Sigmoid colon (tissue), 7 donors: Measurements from ENCODE around the gene MAGI2. TPM values are rescaled to one million over a fixed set of nuclear protein-coding genes. Genes with fewer than 3 reads are reported as not detected.

Source experiments
- DNase-seq: peaks from one replicate; pipeline ENCODE4 v3.0.0-alpha.2; 2019
- H3K27ac ChIP-seq, 4 donors: fragments of 200-600 bp; sonication (generic); one replicate each; pipeline ENCODE4 v1.5.1; 2016 to 2019; ENCODE audit warnings: mild to moderate bottlenecking in 1 of 4
- H3K27me3 ChIP-seq, 3 donors: fragments of 200-600 bp; sonication (generic); one replicate each; pipeline ENCODE4 v1.5.1; 2019; ENCODE audit warnings: mild to moderate bottlenecking in 1 of 3
- H3K36me3 ChIP-seq, 4 donors: fragments of 200-600 bp; sonication (generic); one replicate each; pipeline ENCODE4 v1.5.1; 2016 to 2019
- H3K4me1 ChIP-seq, 4 donors: fragments of 200-600 bp; sonication (generic); one replicate each; pipeline ENCODE4 v1.5.1; 2017 to 2019
- H3K4me3 ChIP-seq, 4 donors: fragments of 200-600 bp; sonication (generic); one replicate each; pipeline ENCODE4 v1.5.1; 2017 to 2019; ENCODE audit warnings: mild to moderate bottlenecking in 2 of 4, moderate library complexity in 1 of 4
- H3K9me3 ChIP-seq, 4 donors: fragments of 200-600 bp in 3 of 4; sonication (generic) in 3 of 4; one replicate each; pipeline versions ENCODE4 v1.5.1 to v1.6.1; 2013 to 2019
- EP300 ChIP-seq, 4 donors: sonication (generic); formaldehyde crosslinking; IDR thresholded peaks; one replicate each; pipeline ENCODE4 v1.6.1; 2017; ENCODE audit warnings: antibody characterized with exemption in 4 of 4
- POLR2A ChIP-seq, 2 donors: fragments of 450-650 bp; IDR thresholded peaks; one replicate each; pipeline ENCODE4 v1.6.1; 2016; ENCODE audit warnings: antibody characterized with exemption in 2 of 2, mild to moderate bottlenecking in 2 of 2, moderate library complexity in 2 of 2
- POLR2AphosphoS5 ChIP-seq, 4 donors: sonication (generic); formaldehyde crosslinking; IDR thresholded peaks; one replicate each; pipeline ENCODE4 v1.6.1; 2017; ENCODE audit warnings: antibody characterized with exemption in 4 of 4
- WGBS, 2 donors: extraction: QIAGEN DNeasy Blood & Tissue Kit; methylation state at CpG; one replicate each; pipeline ENCODE4 v1.1.7; 2013; 5-methylcytosine and 5-hydroxymethylcytosine counted together
- intact Hi-C: fragments of 100-400 bp; cut with DNase I; formaldehyde crosslinking; loops from one replicate; pipeline ENCODE4 v1.15.1; 2023
- polyA plus RNA-seq, 3 donors: library from polyadenylated mRNA; stranded (reverse); fragments of 200-250 nt; gene quantifications; one replicate each; pipeline ENCODE4 v1.2.3, GENCODE V29; 2013
- total RNA-seq, 4 donors: library from RNA; depleted of rRNA; stranded (reverse); fragments of >200 nt; gene quantifications; one replicate each; pipeline ENCODE4 v1.1.0, GENCODE V29; 2016
- TF ChIP-seq, protein P1 (sequence below), 4 experiments: fragments of 450-650 bp in 3 of 4; fragments of 200-600 bp in 1 of 4; IDR thresholded peaks; one replicate each; pipeline ENCODE4 v1.5.1; 2016 to 2019; ENCODE audit warnings: antibody characterized with exemption in 4 of 4, mild to moderate bottlenecking in 3 of 4, moderate library complexity in 2 of 4
- donor health status: healthy with polysubstance abuse.
- donor health status: Bipolar disorder and iron deficiency.
- donor health status: healthy.

MAGI2 gene
- total and polyA plus RNA-seq, 7 donors: 0.69 to 26.9 (median 14.7) TPM

DNA sequence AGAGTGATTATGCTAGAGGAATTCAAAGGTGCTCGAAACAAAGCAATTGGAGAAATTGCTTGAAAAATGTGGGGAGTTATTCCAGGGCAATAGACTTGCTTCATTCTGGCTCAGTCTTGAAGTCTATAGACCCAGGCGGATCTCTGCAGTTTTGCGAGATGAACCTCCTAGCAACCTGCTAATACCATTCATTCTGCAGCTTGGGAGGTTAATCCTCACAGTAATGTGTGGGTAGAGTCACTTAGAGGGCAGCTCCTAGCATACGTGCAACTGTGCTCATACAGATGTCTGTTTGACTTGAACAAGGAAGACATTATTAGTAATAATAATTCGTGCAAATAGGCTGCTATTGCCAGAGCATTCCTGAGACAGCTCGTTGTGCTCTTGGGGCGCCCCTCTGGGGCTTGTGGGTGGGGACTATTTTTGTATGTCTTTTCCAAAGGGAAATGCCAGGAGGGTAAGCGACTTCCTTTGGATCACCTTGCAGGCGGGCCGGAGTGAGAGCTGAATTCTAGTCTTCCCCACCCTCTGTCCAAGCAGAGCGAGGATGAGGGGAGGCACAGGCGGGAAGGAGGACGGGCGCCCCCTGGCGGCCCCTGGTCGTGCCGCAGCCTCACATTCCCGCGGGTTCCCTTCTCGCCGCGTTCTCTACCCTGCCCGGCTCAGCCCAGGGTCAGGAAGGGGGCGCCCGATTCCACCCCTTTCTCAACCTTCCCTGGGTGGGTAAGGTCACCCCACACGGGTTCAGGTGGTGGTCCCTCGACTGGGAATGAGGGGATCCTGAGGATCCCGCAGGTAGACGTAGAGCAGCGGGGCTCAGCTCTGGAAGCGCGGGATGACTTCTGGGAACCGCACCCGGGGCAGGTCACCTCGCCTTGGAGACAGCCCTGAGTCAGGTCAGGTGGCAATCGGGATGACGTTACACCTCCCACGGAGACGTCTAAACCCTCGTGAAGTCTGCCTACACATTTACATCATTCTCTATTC lies 1413.4 kb downstream of the MAGI2 start:
- TF ChIP-seq EP300 (IDR thresholded peaks at IDR 0.05): no peak
- TF ChIP-seq POLR2A (IDR thresholded peaks at IDR 0.05): no peak
- TF ChIP-seq, protein P1, sequence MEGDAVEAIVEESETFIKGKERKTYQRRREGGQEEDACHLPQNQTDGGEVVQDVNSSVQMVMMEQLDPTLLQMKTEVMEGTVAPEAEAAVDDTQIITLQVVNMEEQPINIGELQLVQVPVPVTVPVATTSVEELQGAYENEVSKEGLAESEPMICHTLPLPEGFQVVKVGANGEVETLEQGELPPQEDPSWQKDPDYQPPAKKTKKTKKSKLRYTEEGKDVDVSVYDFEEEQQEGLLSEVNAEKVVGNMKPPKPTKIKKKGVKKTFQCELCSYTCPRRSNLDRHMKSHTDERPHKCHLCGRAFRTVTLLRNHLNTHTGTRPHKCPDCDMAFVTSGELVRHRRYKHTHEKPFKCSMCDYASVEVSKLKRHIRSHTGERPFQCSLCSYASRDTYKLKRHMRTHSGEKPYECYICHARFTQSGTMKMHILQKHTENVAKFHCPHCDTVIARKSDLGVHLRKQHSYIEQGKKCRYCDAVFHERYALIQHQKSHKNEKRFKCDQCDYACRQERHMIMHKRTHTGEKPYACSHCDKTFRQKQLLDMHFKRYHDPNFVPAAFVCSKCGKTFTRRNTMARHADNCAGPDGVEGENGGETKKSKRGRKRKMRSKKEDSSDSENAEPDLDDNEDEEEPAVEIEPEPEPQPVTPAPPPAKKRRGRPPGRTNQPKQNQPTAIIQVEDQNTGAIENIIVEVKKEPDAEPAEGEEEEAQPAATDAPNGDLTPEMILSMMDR (IDR thresholded peaks at IDR 0.05): peak; percentile 13 to 55 (median 22)
- no peak for TF ChIP-seq POLR2AphosphoS5 (IDR thresholded peaks at IDR 0.05)
- intact Hi-C loops: no loop called here
- Histone ChIP-seq H3K4me1 (no peaks in the 10 kb centered on the region), H3K27ac (no peak overlapping the region), H3K27me3 (no peaks in the 10 kb centered on the region), H3K4me3 (no peak overlapping the region), H3K36me3 (no peaks in the 10 kb centered on the region), H3K9me3 (no peaks in the 10 kb centered on the region)
- DNase-seq: peak; percentile 68
- WGBS, 2 donors: 39 to 59% methylated on average over 40 of the region's 40 CpGs

DNA sequence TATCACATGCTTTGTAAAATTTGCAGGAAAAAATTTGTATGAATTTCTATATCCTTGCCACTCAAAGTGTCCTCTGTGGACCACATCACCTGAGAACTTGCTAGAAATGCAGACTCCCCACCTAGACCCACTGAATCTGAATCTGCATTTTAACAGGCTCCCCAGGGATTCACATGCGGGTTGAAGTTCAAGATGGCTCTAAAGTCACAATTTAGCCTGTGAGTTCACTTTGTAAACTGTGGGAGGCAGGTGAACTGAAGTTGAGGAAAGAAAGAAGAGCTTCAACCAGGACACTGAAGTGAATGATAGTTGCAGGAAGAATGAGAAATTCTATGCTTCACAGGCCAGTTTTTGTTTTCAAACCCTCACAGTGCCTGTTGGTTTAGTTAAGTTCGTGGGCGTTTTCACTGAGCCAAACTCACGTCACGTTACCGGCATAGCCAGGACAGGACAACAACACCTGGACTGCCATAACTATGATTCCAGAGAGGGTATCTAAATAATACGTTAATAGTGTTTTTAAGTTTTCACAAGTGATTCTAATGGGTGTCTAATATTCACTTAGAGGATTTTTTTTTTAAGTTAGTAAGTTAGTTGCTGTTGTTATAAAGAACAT lies 1414.9 kb downstream of the MAGI2 start:
- no peak overlapping the region for H3K4me3 ChIP-seq
- no peaks in the 10 kb centered on the region for H3K27me3 ChIP-seq
- no peaks in the 10 kb centered on the region for H3K36me3 ChIP-seq
- H3K27ac ChIP-seq: no peak overlapping the region
- no peaks in the 10 kb centered on the region for H3K4me1 ChIP-seq
- H3K9me3 ChIP-seq: no peaks in the 10 kb centered on the region
- no peak for TF ChIP-seq EP300 (IDR thresholded peaks at IDR 0.05)
- TF ChIP-seq POLR2A (IDR thresholded peaks at IDR 0.05): no peak
- no peak for TF ChIP-seq POLR2AphosphoS5 (IDR thresholded peaks at IDR 0.05)
- TF ChIP-seq, protein P1 (IDR thresholded peaks at IDR 0.05): no peak
- DNase-seq: no peak
- intact Hi-C loops: no loop called here
- 87 to 90% methylated on average over 7 of the region's 7 CpGs for WGBS, 2 donors

DNA sequence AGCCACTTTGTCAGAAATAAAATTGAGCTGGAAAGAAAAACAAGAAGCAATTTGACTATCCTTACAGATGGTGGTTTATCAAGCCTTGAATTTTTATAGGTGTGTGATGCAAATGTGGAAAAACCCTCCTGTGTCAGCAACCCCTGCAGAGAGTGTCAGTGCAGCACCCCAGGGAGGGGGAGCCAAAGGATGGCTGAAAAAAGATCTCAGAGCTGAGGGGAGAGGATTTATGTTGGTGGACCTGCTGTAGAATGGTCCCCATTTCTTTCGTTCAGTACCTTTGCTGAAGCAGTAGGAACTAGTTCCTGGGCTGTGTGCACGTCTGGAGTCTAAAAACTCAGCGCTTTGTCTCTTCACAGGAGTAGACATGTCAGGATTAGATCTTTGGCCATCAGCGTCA lies 1415.9 kb downstream of the MAGI2 start:
- intact Hi-C loops: no loop called here
- no peak overlapping the region for H3K4me3 ChIP-seq
- H3K4me1 ChIP-seq: no peaks in the 10 kb centered on the region
- WGBS, 2 donors: 87 to 92% methylated on average over 4 of the region's 4 CpGs
- TF ChIP-seq, protein P1 (IDR thresholded peaks at IDR 0.05): no peak
- TF ChIP-seq POLR2AphosphoS5 (IDR thresholded peaks at IDR 0.05) (no peak), POLR2A (IDR thresholded peaks at IDR 0.05) (no peak), EP300 (IDR thresholded peaks at IDR 0.05) (no peak)
- no peaks in the 10 kb centered on the region for H3K27me3 ChIP-seq
- no peaks in the 10 kb centered on the region for H3K9me3 ChIP-seq
- H3K36me3 ChIP-seq: no peaks in the 10 kb centered on the region
- DNase-seq: no peak
- H3K27ac ChIP-seq: no peak overlapping the region

DNA sequence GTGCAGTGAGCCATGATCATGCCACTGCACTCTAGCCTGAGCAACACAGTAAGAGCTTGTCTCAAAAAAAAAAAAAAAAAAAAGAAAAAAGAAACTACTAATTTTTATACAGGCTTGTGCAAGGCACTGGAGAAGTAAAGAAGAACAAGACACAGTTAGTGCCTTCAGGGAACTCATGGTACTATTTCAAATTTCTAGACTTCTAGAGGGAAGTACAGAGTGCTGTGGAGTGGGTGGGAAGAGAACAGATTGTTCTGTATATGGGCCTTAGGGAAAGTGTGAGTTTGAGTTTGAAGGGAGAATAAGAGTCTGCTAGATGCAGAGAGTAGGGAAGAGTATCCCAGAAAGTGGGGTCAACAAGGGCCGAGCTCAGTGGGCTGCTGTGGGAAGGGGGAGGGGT lies 1420.1 kb downstream of the MAGI2 start:
- no peak for TF ChIP-seq EP300 (IDR thresholded peaks at IDR 0.05)
- TF ChIP-seq, protein P1 (IDR thresholded peaks at IDR 0.05): no peak
- no peak for TF ChIP-seq POLR2A (IDR thresholded peaks at IDR 0.05)
- no peak for TF ChIP-seq POLR2AphosphoS5 (IDR thresholded peaks at IDR 0.05)
- H3K4me1 ChIP-seq: no peaks in the 10 kb centered on the region
- intact Hi-C loops: no loop called here
- WGBS, 2 donors: 90 to 92% methylated on average over 1 of the region's 1 CpG
- H3K27me3 ChIP-seq: no peaks in the 10 kb centered on the region
- H3K27ac ChIP-seq: no peak overlapping the region
- H3K36me3 ChIP-seq: no peaks in the 10 kb centered on the region
- DNase-seq: no peak
- no peak overlapping the region for H3K4me3 ChIP-seq
- H3K9me3 ChIP-seq: no peaks in the 10 kb centered on the region
